Spleen (tissue), 11 donors: Measurements from ENCODE around the gene ATXN10. TPM values are rescaled to one million over a fixed set of nuclear protein-coding genes. Genes with fewer than 3 reads are reported as not detected.

ENCODE experiments used
- DNase-seq: peaks from one replicate; pipeline ENCODE4 v3.0.0-alpha.2; 2020
- H3K27ac ChIP-seq, 8 donors: fragments of 200-600 bp; sonication (generic) in 7 of 8; 1 replicate in 4 of 8; 2 replicates in 4 of 8; pipeline versions ENCODE4 v1.5.0 to v1.8.0; 2016 to 2021; ENCODE audit warnings: inconsistent platforms in 4 of 8, mild to moderate bottlenecking in 4 of 8, moderate library complexity in 1 of 8
- H3K27me3 ChIP-seq, 7 donors: fragments of 200-600 bp; sonication (generic) in 6 of 7; replicated peaks in 1 of 7; 1 replicate in 4 of 7; 2 replicates in 3 of 7; pipeline versions ENCODE4 v1.5.0 to v1.8.0; 2016 to 2021; ENCODE audit warnings: inconsistent platforms in 3 of 7, mild to moderate bottlenecking in 1 of 7
- H3K36me3 ChIP-seq, 6 donors: fragments of 200-600 bp; sonication (generic) in 5 of 6; 1 replicate in 4 of 6; 2 replicates in 2 of 6; pipeline versions ENCODE4 v1.5.0 to v1.8.0; 2016 to 2021; ENCODE audit warnings: inconsistent platforms in 2 of 6
- H3K4me1 ChIP-seq, 6 donors: fragments of 200-600 bp; sonication (generic) in 5 of 6; 1 replicate in 3 of 6; 2 replicates in 3 of 6; pipeline versions ENCODE4 v1.5.0 to v1.8.0; 2016 to 2021; ENCODE audit warnings: inconsistent platforms in 3 of 6
- H3K4me3 ChIP-seq, 8 donors: fragments of 200-600 bp; sonication (generic) in 7 of 8; 1 replicate in 4 of 8; 2 replicates in 4 of 8; pipeline versions ENCODE4 v1.5.0 to v1.8.0; 2016 to 2021; ENCODE audit warnings: inconsistent platforms in 4 of 8, mild to moderate bottlenecking in 4 of 8, moderate library complexity in 2 of 8
- H3K9me3 ChIP-seq, 8 donors: fragments of 200-600 bp; sonication (generic) in 7 of 8; 1 replicate in 4 of 8; 2 replicates in 4 of 8; pipeline versions ENCODE4 v1.5.0 to v1.8.0; 2016 to 2021; ENCODE audit warnings: inconsistent platforms in 4 of 8
- CTCF ChIP-seq, 11 experiments: fragments of 200-600 bp in 7 of 11; fragments of 450-650 bp in 4 of 11; sonication (generic) in 4 of 11; IDR thresholded peaks in 8 of 11; conservative IDR thresholded peaks in 3 of 11; 1 replicate in 7 of 11; 2 replicates in 4 of 11; pipeline versions ENCODE4 v1.4.0 to v1.8.0; 2016 to 2021; ENCODE audit warnings: antibody characterized with exemption in 11 of 11, inconsistent platforms in 4 of 11, mild to moderate bottlenecking in 1 of 11
- POLR2A ChIP-seq, 3 donors: fragments of 450-650 bp; IDR thresholded peaks; one replicate each; pipeline ENCODE4 v1.5.1; 2017; ENCODE audit warnings: antibody characterized with exemption in 3 of 3, mild to moderate bottlenecking in 1 of 3
- POLR2AphosphoS5 ChIP-seq, 3 donors: sonication (generic); formaldehyde crosslinking; IDR thresholded peaks; one replicate each; pipeline ENCODE4 v1.5.1; 2017; ENCODE audit warnings: antibody characterized with exemption in 3 of 3
- WGBS, 5 donors: extraction: QIAGEN DNeasy Blood & Tissue Kit in 3 of 5; methylation state at CpG; one replicate each; pipeline versions ENCODE4 v1.1.5 to v1.1.7; 2013 to 2018; 5-methylcytosine and 5-hydroxymethylcytosine counted together
- intact Hi-C: fragments of 100-400 bp; cut with DNase I; formaldehyde crosslinking; loops from one replicate; pipeline ENCODE4 v1.15.0; 2023; ENCODE audit warnings: low total_unique reads
- polyA plus RNA-seq, 3 donors: library from polyadenylated mRNA; stranded (reverse); fragments of 200-250 nt; gene quantifications; one replicate each; pipeline ENCODE4 v1.2.1, GENCODE V29; 2013
- total RNA-seq, 7 donors: library from RNA; depleted of rRNA in 3 of 7; stranded (reverse); fragments of >200 nt in 3 of 7; fragmentation: NEBNext Ultra II Directional in 4 of 7; extraction: Animal tissue kit (Norgen Biotek cat#: 25700) in 4 of 7; gene quantifications; one replicate each; pipeline versions ENCODE4 v1.1.0 to v1.2.1, GENCODE V29; 2016 to 2021
- donor health status: healthy with polysubstance abuse.
- donor health status: DM: no; HTN: no; CAD: no; lungs with moderate emphysema.
- donor health status: DM: no; HTN: no; CAD: no.
- donor health status: Bipolar disorder and iron deficiency.
- donor health status: healthy.
- donor health status: DM: no; HTN: no; CAD: no.
- donor health status: DM: yes; HTN: yes; CAD: no.

ATXN10 gene
- total and polyA plus RNA-seq, 10 donors, result 46.1 to 119 (median 84.6) TPM

- no peaks in the 10 kb centered on the region for H3K36me3 ChIP-seq
- H3K27ac ChIP-seq, result peak overlapping the region in 2 of 8 donors; percentile 19
- no peak for DNase-seq
- WGBS, 5 donors, result 84 to 96% (median 91%) methylated on average over 2 of the region's 2 CpGs
- H3K27me3 ChIP-seq, result no peaks in the 10 kb centered on the region
- intact Hi-C loops, result no loop called here
- H3K9me3 ChIP-seq, result no peaks in the 10 kb centered on the region
- TF ChIP-seq POLR2A (IDR thresholded peaks at IDR 0.05), result no peak
- no peak for TF ChIP-seq POLR2AphosphoS5 (IDR thresholded peaks at IDR 0.05)
- no peak for TF ChIP-seq CTCF (IDR thresholded peaks at IDR 0.05 in 8 of 11, conservative IDR thresholded peaks at IDR 0.05 in 3 of 11)
- peaks cover 16 to 72% (median 35%) of the 10 kb centered on the region in 6 donors for H3K4me1 ChIP-seq
- H3K4me3 ChIP-seq, result no peak overlapping the region
These were observed 12.0 kb downstream of the ATXN10 start for GRCh38 chr22:45683680-45684079.

GRCh38 chr22:45684169-45684568 lies 12.5 kb downstream of the ATXN10 start:
- TF ChIP-seq CTCF (IDR thresholded peaks at IDR 0.05 in 8 of 11, conservative IDR thresholded peaks at IDR 0.05 in 3 of 11), result no peak
- TF ChIP-seq POLR2A (IDR thresholded peaks at IDR 0.05), result no peak
- no peak for TF ChIP-seq POLR2AphosphoS5 (IDR thresholded peaks at IDR 0.05)
- Histone ChIP-seq H3K9me3 (no peaks in the 10 kb centered on the region), H3K27ac (peak overlapping the region in 2 of 8 donors; percentile 19), H3K36me3 (no peaks in the 10 kb centered on the region), H3K27me3 (no peaks in the 10 kb centered on the region), H3K4me3 (no peak overlapping the region), H3K4me1 (peaks cover 16 to 72% (median 34%) of the 10 kb centered on the region in 6 donors)
- no peak for DNase-seq
- 38 to 60% (median 52%) methylated on average over 4 of the region's 4 CpGs for WGBS, 5 donors
- intact Hi-C loops, result no loop called here

GRCh38 chr22:45684752-45685574 lies 13.3 kb downstream of the ATXN10 start:
- TF ChIP-seq POLR2A (IDR thresholded peaks at IDR 0.05) (no peak), POLR2AphosphoS5 (IDR thresholded peaks at IDR 0.05) (no peak), CTCF (IDR thresholded peaks at IDR 0.05 in 8 of 11, conservative IDR thresholded peaks at IDR 0.05 in 3 of 11) (no peak)
- Histone ChIP-seq H3K4me3 (no peak overlapping the region), H3K36me3 (peaks cover 0 to 5% (median 2%) of the 10 kb centered on the region in 6 donors), H3K27me3 (no peaks in the 10 kb centered on the region), H3K4me1 (peaks cover 16 to 70% (median 32%) of the 10 kb centered on the region in 6 donors), H3K9me3 (no peaks in the 10 kb centered on the region), H3K27ac (peak overlapping the region in 2 of 8 donors; percentile 19)
- no peak for DNase-seq
- intact Hi-C loops, result no loop called here
- 92 to 98% (median 95%) methylated on average over 5 of the region's 5 CpGs for WGBS, 5 donors

GRCh38 chr22:45686004-45686403 lies 14.4 kb downstream of the ATXN10 start:
- TF ChIP-seq POLR2A (IDR thresholded peaks at IDR 0.05) (no peak), CTCF (IDR thresholded peaks at IDR 0.05 in 8 of 11, conservative IDR thresholded peaks at IDR 0.05 in 3 of 11) (no peak), POLR2AphosphoS5 (IDR thresholded peaks at IDR 0.05) (no peak)
- Histone ChIP-seq H3K27me3 (no peaks in the 10 kb centered on the region), H3K27ac (no peak overlapping the region), H3K4me1 (peaks cover 16 to 78% (median 32%) of the 10 kb centered on the region in 6 donors), H3K4me3 (no peak overlapping the region), H3K9me3 (no peaks in the 10 kb centered on the region), H3K36me3 (peaks cover 0 to 15% (median 3%) of the 10 kb centered on the region in 6 donors)
- WGBS, 5 donors, result 81 to 90% (median 90%) methylated on average over 2 of the region's 2 CpGs
- DNase-seq, result no peak
- intact Hi-C loops, result no loop called here
